D721Med (cell line): ENCODE data around the gene DYNLL1.
"Not testable (repeated sequence)": the region's sequence is repeated elsewhere in the genome, so short reads cannot be mapped to it uniquely, and the experiment has no call there.

Experiments used
- DNase-seq: peaks from one replicate; pipeline ENCODE4 v3.0.0; 2011; ENCODE audit warnings: low spot score; ENCODE audit not compliant: insufficient read length
- FAIRE-seq: peaks from 2 replicates; lab custom pipeline; 2011; peaks lifted over from hg19 to GRCh38; lab: Jason Lieb, UNC
- CTCF ChIP-seq: IDR thresholded peaks from 2 replicates; pipeline ENCODE4 v1.5.1; 2012; ENCODE audit warnings: mild to moderate bottlenecking, control low read depth; ENCODE audit not compliant: insufficient read depth; ENCODE audit errors: missing control alignments

DYNLL1 gene

DNA sequence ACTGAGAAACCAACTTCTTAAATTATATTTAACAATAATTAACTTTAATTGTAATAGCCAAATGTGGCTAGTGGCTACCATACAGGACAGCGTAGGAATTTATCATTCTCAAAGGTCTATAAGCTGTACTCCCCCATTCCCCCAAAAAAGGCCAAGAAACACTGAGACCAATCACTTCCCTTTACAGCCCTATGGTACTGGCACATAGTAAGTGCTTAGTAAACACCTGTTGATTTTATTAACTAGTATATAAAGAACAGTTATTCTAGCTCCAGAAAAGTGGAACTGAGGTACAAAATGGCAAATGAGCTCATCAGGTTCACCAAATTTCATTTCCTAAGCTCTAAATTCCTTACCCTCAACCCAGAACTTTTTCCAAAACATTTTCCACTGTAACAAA lies 20.3 kb upstream of the DYNLL1 start:
- no peak for DNase-seq
- FAIRE-seq, result no peak
- no peak for TF ChIP-seq CTCF

GRCh38 chr12:120479458-120479857 lies 16.5 kb upstream of the DYNLL1 start:
- TF ChIP-seq CTCF, result no peak
- DNase-seq, result no peak
- no peak for FAIRE-seq

DNA sequence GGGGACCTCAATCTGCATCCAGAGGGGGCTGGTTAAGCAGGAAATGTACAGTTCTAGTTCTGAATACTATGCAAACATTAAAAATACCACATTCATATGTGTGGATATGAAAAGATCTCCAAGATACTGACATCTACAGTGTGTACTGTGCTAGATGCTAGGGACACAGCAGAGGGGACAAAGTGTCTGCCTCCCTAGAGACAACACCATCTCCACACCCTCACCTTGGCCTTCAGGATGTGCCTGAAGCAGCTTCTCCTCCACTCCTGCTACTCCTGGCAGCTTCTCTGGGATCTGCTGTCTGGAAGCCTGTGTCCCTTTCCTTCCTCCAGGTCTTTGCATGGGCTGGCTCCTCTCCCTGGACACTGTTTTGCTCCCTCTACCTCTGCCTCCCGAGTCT lies 15.7 kb upstream of the DYNLL1 start:
- FAIRE-seq, result no peak
- TF ChIP-seq CTCF, result no peak
- DNase-seq, result no peak

DNA sequence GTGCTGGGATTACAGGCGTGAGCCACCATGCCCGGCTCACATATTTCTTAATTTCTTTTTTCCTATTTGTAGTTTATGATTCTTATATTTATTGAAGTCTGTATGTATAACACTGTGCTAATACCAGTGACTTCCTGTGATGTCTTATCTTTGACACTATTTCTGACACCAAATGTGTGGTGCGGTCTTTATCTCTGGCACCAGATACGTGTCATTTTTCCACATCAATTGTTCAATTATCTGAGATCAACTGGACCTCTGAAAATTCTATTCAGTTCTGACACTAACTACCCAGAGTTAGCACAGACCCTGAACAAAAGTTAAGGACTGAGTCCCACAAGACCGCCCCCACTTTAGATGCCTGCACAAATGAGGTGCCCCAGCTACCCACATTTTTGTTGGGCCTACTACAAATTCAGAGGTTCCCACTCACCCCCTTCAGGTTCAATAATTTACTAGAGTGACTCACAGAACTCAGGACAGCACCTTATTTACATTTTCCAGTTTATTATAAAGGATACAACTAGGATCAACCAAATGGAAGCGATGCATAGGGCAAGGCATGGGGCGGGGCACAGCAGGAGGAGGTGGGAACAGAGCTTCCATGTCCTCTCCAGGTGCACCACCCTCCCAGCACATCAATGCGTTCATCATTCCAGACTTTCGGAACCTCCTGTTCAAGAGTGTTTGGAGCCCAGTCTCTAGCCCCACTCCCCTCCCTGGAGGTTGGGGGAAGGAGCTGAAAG lies 14.7 kb upstream of the DYNLL1 start:
- DNase-seq (no peak), FAIRE-seq (no peak)
- TF ChIP-seq CTCF, result no peak

DNA sequence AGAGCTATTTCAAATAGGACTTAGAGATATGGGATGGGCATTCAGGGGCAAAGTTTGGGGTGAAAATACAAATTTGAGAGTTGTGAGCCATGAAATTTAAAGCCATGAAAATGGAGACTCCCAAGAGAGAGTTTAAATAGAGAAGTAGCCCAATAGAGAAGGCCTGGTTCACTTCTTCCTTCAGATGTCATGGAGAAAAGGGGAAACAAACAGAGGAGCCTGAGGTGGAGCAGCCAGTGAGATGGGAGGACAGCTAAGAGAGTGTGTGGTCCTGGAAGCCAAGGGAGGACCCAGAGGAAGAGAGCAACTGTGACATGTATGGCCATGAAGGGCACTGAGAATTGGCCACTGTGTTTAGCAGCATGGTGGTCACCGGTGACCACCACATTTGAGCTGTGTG lies 12.3 kb upstream of the DYNLL1 start:
- DNase-seq, result no peak
- TF ChIP-seq CTCF, result no peak
- no peak for FAIRE-seq

DNA sequence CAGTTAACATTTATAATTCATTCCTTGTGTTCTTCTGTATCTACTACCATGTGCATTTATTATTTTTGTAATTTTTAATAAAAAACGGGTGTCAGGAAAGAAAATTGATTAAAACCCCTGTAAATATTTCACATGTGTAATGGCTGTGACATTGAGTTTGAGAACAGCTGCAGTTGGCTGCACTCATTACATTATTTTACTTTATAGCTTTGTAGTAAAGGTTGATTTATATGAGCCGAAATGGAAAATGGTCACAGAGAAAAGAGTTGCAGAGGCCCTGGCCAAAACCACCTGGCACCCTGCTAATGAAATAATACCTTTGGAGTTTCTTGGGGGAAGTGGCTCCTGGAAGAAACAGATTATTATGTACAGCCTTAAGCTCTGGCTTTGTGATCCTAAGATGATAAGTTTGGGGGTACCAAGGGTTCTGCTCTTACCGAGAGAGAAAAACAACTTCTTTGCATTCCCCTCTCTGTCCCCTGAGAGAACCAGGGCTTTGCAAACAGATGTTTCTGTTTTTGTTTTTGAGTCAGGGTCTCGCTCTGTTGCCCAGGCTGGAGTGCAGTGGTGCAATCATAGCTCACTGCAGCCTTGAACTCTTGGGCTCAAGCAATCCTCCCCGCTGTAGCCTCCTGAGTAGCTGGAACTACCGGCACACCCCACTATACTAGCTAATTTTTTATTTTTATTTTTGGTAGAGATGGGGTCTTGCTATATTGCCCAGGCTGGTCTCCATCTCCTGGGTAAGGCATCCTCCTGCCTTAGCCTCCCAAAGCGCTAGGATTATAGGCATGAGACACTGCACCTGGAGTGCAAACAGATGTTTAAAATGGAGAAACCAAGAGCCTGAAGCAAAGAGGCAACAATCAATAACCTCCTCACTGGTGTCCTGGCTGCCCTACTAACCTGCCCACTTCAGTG lies 9.7 kb upstream of the DYNLL1 start:
- TF ChIP-seq CTCF, result no peak
- FAIRE-seq (no peak), DNase-seq (no peak)

DNA sequence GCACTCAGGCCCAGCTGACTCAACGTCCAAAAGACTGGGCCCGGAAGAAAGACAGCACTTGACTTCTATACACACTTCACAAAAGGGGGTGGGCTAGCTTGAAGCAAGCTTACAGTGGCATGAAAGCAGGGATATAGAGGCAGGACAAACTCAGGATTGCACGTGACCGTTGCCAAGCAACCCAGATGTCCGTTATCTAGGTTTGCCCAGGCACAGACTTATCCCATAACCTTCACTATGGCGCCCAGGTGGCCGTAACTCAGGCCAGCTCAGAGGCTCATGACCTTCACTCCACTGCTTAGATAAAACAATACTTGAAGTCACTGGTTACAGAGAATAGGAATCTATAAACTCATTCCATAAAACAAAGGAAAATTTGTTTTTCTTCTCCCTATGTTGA lies 8.4 kb upstream of the DYNLL1 start:
- DNase-seq, FAIRE-seq: not testable (repeated sequence)
